ENCODE data around the gene AKT1S1.

DNA sequence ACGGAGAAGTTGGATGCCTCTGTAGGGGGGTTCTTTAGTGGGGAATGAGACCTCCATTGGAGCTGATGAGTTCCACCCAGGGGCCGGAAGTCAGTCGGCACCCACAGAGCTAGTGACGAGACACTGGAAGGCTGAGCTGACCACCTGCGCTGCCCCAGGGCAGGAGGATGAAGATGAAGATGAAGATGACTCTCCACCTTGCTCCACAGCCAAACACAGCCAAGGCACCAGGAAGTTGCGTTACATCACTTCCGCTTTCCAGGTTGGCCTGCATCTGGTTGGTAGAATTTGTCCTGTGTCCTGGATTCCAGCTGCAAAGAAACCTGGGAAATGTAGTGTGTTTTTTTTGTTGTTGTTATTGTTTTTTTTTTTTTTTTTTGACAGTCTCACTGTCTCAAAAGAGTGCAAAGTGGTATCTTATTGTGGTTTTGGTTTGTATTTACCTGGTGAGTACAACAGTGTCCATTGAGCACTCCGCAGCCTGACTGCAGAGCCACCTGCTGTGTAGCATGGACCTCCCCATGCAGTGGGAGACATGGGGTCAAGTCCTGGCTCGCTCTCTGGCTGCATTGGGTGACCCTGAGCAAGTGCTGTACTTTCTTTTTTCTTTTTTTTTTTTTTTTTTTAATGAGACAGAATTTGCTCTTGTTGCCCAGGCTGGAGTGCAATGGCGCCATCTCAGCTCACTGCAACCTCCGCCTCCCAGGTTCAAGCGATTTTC lies 2.2 kb upstream of the AKT1S1 start:
- TF ChIP-seq GATA2 (IDR thresholded peaks at IDR 0.05; ENCODE audit: low read depth, low read length) (no peak), GATA3 (IDR thresholded peaks at IDR 0.05; ENCODE audit: low read depth, low read length) (no peak)
